SJCRH30 (cell line): Measurements from ENCODE around the gene DDX56. TPM values are rescaled to one million over a fixed set of nuclear protein-coding genes. Genes with fewer than 3 reads are reported as not detected.
A peak's percentile ranks its signal among the peaks of the same experiment; 100 is the strongest.
"Not testable (repeated sequence)": the region's sequence is repeated elsewhere in the genome, so short reads cannot be mapped to it uniquely, and the experiment has no call there.

Experiments used
- DNase-seq, 2 experiments: peaks; one replicate each; pipeline ENCODE4 v3.0.0-alpha.2; 2015 to 2020
- H3K27ac ChIP-seq: fragments of 250-450 bp; sonication (Bioruptor Pico); 2 replicates; pipeline ENCODE4 v1.5.1; 2020; ENCODE audit warnings: mild to moderate bottlenecking, moderate library complexity
- H3K27me3 ChIP-seq: fragments of 250-450 bp; sonication (Bioruptor Pico); 2 replicates; pipeline ENCODE4 v1.5.1; 2020; ENCODE audit warnings: mild to moderate bottlenecking, moderate library complexity
- H3K36me3 ChIP-seq: fragments of 250-450 bp; sonication (Bioruptor Pico); 2 replicates; pipeline ENCODE4 v1.5.1; 2020; ENCODE audit warnings: mild to moderate bottlenecking, moderate library complexity
- H3K4me1 ChIP-seq: fragments of 250-450 bp; sonication (Bioruptor Pico); 2 replicates; pipeline ENCODE4 v1.5.1; 2020; ENCODE audit warnings: mild to moderate bottlenecking, moderate library complexity
- H3K4me3 ChIP-seq: fragments of 250-450 bp; sonication (Bioruptor Pico); 2 replicates; pipeline ENCODE4 v1.5.1; 2020; ENCODE audit warnings: mild to moderate bottlenecking, moderate library complexity
- H3K9me3 ChIP-seq: fragments of 250-450 bp; sonication (Bioruptor Pico); replicated peaks from 2 replicates; pipeline ENCODE4 v1.5.1; 2020; ENCODE audit warnings: mild to moderate bottlenecking, moderate library complexity
- total RNA-seq: library from RNA; depleted of rRNA; stranded (reverse); fragments of >200 nt; shearing (Covaris generic); gene quantifications from 2 replicates; pipeline ENCODE4 v1.2.3, GENCODE V29; 2014

Gene DDX56
- total RNA-seq, 1 experiment from 2014 or later: 88.5 TPM

DNA sequence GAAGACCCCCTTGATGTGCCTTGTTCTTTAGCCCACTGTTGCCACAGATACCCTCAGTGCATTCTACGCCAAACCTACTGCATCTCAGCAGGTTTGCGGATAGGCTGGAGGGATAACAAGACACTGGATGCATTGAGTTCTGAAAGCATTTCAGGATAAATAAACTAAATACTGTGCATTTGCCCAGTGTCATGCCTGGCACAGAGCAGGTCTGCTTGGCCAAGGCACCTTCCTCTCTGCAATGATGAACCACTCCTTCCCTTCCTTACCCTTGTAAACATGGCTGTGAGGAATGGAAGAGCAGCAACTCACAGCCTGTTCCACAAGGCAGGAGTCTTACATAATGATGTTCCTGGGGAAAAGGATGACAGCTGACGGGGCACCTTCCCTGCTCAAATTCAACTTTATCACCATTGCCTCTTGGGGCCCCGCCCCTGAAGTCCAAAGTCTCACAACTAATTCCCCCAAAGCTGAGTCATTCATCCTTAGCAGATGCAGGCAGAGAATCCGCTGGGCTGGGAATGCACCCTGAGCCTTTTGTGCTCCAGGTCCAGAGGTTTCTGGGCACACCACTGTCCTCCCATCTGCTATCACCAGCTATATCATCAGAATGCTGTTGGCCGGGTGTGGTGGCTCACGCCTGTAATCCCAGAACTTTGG is 11.6 kb downstream of the DDX56 start:
- H3K36me3 ChIP-seq: peaks cover 18% of the 10 kb centered on the region
- peaks cover 5% of the 10 kb centered on the region; the same call in 1 of the 2 replicates for H3K4me1 ChIP-seq
- H3K27ac ChIP-seq: no peak overlapping the region
- H3K9me3 ChIP-seq: no peaks in the 10 kb centered on the region
- no peak overlapping the region for H3K4me3 ChIP-seq
- peak; percentile 75 to 82 for DNase-seq
- H3K27me3 ChIP-seq: no peaks in the 10 kb centered on the region

DNA sequence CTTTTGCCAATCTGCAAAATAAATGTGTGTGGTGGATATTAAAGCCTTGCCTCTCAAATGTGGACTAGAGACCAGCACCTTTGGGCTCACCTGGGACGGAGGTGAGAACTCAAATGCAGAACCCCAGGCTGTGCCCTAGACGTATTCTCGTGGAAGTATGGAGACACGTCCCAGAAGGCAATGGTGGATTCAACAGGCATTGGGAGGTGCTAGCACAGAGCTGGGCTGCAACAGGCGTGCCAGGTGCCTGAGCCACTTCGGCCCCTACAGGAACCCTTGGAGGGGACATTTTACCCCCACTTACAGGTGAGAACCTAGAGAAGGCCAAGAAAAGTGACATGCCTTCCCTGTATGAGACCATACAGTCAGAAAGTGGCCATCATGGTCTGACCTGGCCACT is 12.2 kb downstream of the DDX56 start:
- no peak for DNase-seq
- H3K27me3 ChIP-seq: no peaks in the 10 kb centered on the region
- no peak overlapping the region for H3K4me3 ChIP-seq
- no peak overlapping the region for H3K27ac ChIP-seq
- peaks cover 5% of the 10 kb centered on the region; the same call in 1 of the 2 replicates for H3K4me1 ChIP-seq
- H3K9me3 ChIP-seq: no peaks in the 10 kb centered on the region
- H3K36me3 ChIP-seq: peaks cover 18% of the 10 kb centered on the region

DNA sequence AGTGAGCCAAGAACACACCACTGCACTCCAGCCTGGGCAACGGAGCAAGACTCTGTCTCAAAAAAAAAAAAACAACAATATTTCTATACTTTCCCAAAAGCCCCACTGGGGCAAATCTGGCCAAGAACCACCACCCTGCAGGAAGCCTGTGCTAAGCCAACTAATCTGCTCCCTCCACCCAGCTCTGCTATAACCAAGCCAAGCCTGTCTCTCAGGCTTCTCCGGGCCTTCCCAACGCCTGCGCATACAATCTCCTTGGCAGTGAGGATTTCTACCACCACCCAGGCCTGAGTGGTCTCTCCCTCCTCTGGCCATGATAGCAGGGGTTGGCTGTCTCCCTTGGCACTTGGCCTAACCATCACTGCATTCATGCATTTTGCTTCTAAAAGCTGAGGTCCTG is 14.2 kb downstream of the DDX56 start:
- H3K4me3 ChIP-seq: no peak overlapping the region
- DNase-seq: no peak
- no peaks in the 10 kb centered on the region for H3K27me3 ChIP-seq
- H3K36me3 ChIP-seq: peaks cover 6% of the 10 kb centered on the region
- no peaks in the 10 kb centered on the region for H3K9me3 ChIP-seq
- H3K4me1 ChIP-seq: peaks cover 5% of the 10 kb centered on the region; the same call in 1 of the 2 replicates
- no peak overlapping the region for H3K27ac ChIP-seq

DNA sequence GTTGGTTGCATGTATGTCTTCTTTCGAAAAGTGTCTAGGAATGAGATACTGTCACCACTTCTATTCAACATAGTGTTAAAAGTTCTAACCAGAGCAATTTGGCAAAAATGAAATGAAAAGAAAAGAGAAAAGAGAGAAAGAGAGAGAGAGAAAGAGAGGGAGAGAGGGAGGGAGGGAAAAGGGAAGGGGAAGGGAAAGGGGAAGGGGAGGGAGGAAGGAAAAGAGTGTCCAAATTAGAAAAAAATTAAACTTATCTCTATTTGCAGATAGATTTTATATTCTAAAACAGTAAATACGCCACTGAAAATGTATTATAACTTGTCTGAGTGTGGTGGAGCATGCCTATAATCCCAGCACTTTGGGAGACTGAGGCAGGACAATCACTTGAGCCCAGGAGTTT is 16.2 kb downstream of the DDX56 start:
- no peak for DNase-seq
- H3K36me3 ChIP-seq: no peaks in the 10 kb centered on the region
- H3K27me3 ChIP-seq: no peaks in the 10 kb centered on the region
- H3K9me3 ChIP-seq: no peaks in the 10 kb centered on the region
- no peak overlapping the region for H3K27ac ChIP-seq
- H3K4me3 ChIP-seq: no peak overlapping the region
- H3K4me1 ChIP-seq: peaks cover 4% of the 10 kb centered on the region; the same call in 1 of the 2 replicates

DNA sequence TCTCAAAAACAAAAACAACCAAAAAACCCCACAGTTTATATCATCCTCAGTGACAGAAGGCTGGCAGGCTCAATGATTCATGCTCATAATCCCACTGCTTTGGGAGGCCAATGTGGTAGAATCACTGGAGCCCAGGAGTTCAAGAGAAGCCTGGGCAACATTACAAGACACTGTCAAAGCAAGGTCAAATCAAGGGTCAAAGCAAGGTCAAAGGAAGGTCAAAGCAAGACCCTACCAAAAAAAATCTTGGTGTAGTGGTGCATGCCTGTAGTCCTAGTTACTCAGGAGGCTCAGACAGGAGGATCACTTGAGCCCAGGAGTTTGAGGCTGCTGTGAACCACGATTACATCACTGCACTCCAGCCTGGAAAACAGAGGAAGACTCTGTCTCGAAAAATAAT is 18.4 kb downstream of the DDX56 start:
- H3K4me3 ChIP-seq: no peak overlapping the region
- no peaks in the 10 kb centered on the region; the same call in 1 of the 2 replicates for H3K4me1 ChIP-seq
- H3K27me3 ChIP-seq: no peaks in the 10 kb centered on the region
- no peaks in the 10 kb centered on the region for H3K36me3 ChIP-seq
- H3K9me3 ChIP-seq: no peaks in the 10 kb centered on the region
- H3K27ac ChIP-seq: no peak overlapping the region
- no peak for DNase-seq

DNA sequence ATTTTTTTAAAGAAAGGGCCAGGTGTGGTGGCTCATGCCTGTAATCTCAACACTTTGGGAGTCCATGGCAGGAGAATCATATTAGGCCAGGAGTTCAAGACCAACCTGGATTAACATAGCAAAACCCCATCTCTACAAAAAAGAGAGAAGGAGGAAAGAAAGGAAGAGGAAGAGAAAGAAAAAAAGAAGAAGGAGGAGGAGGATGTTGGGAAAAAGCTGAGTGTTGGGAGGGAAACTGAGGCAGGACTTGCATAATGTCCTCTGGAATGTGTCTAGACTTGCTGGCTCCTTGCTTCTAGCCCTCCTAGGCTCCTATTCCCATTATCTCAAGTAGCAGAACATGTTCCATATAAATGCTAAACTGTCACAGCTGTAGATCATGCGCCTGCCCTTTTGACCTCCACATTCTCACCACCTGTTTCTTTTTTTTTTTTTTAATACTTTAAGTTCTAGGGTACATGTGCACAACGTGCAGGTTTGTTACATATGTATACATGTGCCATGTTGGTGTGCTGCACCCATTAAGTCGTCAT is 21.2 kb downstream of the DDX56 start:
- not testable (repeated sequence) for H3K36me3 ChIP-seq, H3K27ac ChIP-seq, H3K4me3 ChIP-seq, H3K27me3 ChIP-seq, H3K9me3 ChIP-seq, H3K4me1 ChIP-seq, DNase-seq

DNA sequence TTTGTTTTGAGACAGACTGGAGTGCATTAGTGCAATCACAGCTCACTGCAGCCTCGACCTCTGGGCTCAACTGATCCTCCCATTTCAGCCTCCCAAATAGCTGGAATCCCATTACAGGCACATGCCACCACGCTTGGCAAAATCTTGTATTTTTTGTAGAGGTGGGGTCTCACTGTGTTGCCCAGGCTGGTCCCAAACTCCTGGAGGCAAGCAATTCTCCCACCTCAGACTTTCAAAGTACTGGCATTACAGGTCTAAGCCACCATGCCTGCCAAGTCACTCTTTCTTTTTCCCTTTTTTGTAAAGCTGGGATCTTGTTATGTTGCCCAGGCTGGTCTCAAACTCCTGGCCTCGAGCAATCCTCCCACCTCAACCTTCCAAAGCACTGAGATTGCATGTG is 24.3 kb downstream of the DDX56 start:
- Histone ChIP-seq H3K9me3 (no peaks in the 10 kb centered on the region), H3K36me3 (no peaks in the 10 kb centered on the region), H3K27me3 (no peaks in the 10 kb centered on the region), H3K27ac (no peak overlapping the region), H3K4me1 (no peaks in the 10 kb centered on the region; the same call in 1 of the 2 replicates), H3K4me3 (no peak overlapping the region)
- DNase-seq: no peak

DNA sequence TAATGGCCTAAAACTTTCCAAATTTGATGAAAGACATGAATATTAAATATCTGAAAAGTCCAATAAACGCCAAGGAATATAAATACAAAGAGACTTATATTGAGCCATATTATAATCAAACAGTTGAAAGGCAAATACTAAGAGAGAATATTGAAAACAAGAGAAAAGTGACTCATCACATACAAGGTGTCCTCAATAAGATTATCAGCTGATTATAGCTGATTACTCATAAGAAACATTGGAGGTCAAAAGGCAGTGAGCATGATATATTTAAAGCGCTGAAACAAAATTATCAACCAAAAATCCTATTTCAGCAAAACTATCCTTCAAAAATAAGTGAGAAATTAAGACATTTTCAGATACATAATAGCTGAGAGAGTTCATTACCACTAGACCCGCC is 24.8 kb downstream of the DDX56 start:
- no peaks in the 10 kb centered on the region for H3K27me3 ChIP-seq
- no peaks in the 10 kb centered on the region for H3K36me3 ChIP-seq
- no peaks in the 10 kb centered on the region; the same call in 1 of the 2 replicates for H3K4me1 ChIP-seq
- no peaks in the 10 kb centered on the region for H3K9me3 ChIP-seq
- H3K27ac ChIP-seq: no peak overlapping the region
- no peak overlapping the region for H3K4me3 ChIP-seq
- no peak for DNase-seq

DNA sequence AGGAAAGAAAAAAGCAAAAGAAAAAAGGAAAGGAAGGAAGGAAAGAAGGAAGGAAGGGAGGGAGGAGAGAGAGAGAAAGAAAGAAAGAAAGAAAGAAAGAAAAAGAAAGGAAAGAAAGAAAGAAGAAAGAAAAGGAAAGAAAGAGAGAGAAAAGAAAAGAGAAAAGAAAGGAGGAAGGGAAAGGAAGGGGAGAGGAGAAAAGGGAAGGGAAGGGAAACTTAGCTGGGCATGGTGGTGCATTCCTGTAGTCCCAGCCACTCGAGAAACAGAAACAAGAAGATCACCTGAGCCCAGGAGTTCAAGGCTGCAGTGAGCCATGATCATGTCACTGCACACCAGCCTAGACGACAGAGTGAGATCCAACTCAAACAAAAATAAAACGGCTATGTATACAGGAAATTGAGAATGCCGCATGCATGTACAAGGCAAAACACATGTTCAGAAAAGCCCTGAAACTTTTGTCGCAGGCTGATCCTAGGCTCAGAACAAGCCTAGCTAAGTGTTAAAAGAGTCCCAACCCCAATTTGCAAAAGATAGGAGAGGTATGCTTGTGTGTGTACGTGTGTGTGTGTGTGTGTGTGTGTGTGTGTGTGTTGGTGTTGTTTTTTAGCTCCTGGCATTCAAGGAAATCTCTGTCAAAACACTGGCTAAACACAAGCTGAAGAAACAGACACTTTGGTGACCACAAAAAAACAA is 26.0 kb downstream of the DDX56 start:
- DNase-seq: no peak

DNA sequence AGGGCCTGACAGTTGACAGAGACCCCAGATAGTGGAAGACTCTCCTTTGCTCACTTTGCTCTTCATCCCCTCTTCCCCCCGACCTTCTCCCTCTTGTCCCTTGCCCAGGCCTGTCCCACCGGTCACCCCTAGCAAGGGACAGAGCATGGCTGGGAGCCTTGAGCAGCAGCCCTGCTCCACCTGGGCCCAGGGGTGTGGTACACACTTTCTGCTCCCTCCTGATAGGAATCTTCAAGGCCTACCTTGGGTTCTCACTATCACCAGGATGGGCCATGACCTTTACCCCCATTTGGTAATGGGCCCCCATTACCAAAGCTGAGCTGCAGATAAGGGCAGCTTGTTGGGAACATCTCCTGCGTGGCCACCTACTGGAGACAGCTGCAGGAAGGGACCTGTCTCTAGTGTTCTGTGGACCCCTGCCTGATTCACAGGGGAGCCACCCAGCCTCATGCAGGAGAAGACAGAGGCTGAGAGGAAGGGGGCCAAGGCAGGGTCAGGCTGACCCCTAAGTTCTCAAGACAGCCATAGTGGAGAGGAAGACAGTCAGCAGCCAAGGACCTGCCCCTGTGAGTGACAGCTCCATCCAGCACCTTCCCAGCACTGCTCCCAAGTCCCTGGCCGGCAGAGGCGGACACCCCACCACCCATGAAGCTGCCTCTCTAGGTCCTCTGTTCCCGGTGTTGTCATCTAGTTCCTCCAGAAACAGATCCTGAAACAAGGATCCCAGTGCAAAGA is 31.7 kb downstream of the DDX56 start:
- Histone ChIP-seq H3K4me3 (no peak overlapping the region), H3K4me1 (no peaks in the 10 kb centered on the region), H3K36me3 (no peaks in the 10 kb centered on the region), H3K27me3 (peaks cover 6% of the 10 kb centered on the region; the same call in 1 of the 2 replicates), H3K9me3 (no peaks in the 10 kb centered on the region), H3K27ac (no peak overlapping the region)
- DNase-seq: no peak

More for the DNA sequence above, 26.0 kb downstream of the DDX56 start:
- no peaks in the 10 kb centered on the region for H3K36me3 ChIP-seq
- H3K4me3 ChIP-seq: no peak overlapping the region
- H3K9me3 ChIP-seq: no peaks in the 10 kb centered on the region
- H3K27ac ChIP-seq: no peak overlapping the region
- no peaks in the 10 kb centered on the region; the same call in 1 of the 2 replicates for H3K4me1 ChIP-seq
- H3K27me3 ChIP-seq: no peaks in the 10 kb centered on the region; the same call in 1 of the 2 replicates

DNA sequence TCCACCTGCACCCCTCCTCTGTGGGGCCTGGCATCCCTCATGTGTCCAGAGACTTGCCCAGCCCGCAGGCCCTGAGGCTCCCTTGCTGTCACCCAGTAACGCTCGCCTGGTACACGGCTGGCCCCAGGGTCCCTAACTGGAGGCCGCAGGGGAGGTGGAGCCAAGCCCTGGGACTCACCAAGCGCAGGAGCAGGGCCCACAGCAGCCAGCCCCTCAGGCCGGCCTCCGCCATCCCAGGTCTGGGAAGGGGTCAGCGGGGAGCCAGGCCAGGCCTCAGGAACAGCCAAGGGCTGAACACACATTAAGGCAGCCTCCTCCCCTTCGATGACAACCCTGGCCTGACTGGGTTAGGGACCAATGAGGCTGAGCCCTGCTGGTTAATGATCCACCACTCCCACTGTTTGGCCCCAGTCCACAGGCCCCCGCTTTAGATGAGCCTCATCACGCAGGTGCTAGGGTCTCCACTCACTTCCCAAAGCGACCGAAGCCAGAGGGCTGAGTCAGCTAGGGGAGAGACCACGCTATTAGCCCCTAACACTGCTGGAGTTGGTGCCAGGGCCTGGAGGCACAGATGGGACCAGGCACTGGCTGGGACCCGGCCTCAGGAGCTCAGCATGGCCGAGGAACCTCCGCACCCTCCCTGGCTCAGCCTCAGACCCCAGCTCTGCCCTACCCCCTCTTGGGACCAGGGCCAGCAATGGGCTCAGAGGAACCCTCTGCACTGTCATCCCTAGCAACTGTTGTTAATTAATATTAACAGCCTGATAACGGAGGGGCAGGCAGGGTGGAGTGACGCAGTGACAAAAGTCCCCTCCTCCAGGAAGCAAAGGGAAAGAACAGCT is 32.5 kb downstream of the DDX56 start, which contains the start of gene NPC1L1:
Gene NPC1L1, minus strand, starts transcription at position 303 of the 842 bp plus-strand sequence. Its CDS starts 71 bp downstream, at position 232.
- Histone ChIP-seq H3K27me3 (peaks cover 6% of the 10 kb centered on the region; the same call in 1 of the 2 replicates), H3K27ac (no peak within 1 kb of the TSS), H3K9me3 (no peaks in the 10 kb centered on the region), H3K4me3 (no peak within 1 kb of the TSS), H3K4me1 (no peaks in the 10 kb centered on the region), H3K36me3 (no peaks in the 10 kb centered on the region)
- no peak for DNase-seq

DNA sequence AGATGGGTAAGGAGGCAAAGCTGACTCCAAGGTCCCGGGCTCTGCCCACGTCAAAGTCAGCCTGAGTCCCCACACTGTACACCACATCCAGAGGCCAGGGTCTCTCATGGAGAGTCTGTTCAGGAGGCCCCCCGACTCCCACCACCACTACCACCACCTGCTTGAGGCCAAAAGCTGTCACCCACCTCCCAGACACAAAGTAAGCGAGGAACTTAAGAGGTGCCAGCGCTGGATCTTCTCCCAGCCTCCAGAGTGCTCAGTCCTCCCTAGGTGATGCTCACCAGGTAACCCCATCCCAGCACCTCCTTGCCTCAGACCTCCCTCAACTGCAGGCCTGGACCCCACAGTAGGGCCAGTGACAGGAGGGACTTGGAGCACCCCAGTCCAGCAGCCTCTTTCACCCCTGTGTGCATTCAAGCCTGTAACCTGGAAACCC is 33.1 kb downstream of the DDX56 start:
- no peaks in the 10 kb centered on the region for H3K9me3 ChIP-seq
- peaks cover 6% of the 10 kb centered on the region; the same call in 1 of the 2 replicates for H3K27me3 ChIP-seq
- H3K4me3 ChIP-seq: no peak overlapping the region
- no peak overlapping the region for H3K27ac ChIP-seq
- no peaks in the 10 kb centered on the region for H3K36me3 ChIP-seq
- no peaks in the 10 kb centered on the region for H3K4me1 ChIP-seq
- no peak for DNase-seq

DNA sequence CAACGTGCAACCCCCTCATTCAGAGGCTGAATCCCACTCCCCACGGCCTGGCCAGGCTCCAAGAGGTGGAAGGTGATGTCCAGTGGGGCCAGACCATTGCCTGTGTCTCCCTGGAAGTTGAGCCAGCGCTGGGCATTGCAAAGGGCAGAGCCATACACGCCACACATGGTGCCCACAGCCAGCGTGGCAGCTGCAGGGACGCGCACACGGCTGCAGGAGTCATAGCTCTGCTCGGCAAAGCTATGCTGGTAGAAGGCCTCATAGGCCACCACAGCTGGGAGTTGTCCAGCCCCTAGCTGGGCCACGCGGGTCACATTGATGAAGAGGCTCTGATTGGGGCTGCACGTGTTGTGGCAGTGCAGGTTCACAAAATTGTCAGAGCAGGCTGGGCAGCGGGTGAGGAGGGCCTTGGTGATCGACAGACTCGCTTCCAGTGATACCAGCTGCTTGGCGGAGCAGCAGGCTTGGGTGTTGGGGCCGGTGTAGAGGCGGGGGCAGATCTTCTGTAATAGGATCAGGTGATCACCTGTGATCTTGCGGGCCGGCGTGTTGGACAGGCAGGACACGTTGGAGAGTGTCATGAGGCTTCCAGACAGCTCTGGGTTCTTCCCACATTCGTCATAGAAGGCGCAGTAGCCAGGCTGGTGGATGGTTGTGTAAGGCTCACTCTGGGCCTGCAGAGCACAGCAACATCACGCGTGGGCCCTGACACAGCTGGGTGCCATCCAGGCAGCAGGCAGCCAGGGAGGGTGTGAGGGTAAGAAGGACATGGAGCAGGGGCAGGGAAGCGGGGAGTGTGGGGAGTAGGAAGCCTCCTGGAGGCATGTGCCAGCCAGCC is 33.8 kb downstream of the DDX56 start:
- Histone ChIP-seq H3K4me3 (no peak overlapping the region), H3K27ac (no peak overlapping the region), H3K27me3 (peaks cover 6% of the 10 kb centered on the region; the same call in 1 of the 2 replicates), H3K36me3 (no peaks in the 10 kb centered on the region), H3K9me3 (no peaks in the 10 kb centered on the region), H3K4me1 (no peaks in the 10 kb centered on the region)
- no peak for DNase-seq
